Tibial artery (tissue), 4 donors: ENCODE measurements around the gene CALML4.

ENCODE experiments used
- DNase-seq, 2 donors: peaks; one replicate each; pipeline ENCODE4 v3.0.0-alpha.2; 2019
- H3K27ac ChIP-seq, 2 donors: fragments of 200-600 bp; sonication (generic) in 1 of 2; 1 replicate in 1 of 2; 2 replicates in 1 of 2; pipeline ENCODE4 v1.5.1; 2018 to 2019; ENCODE audit warnings: mild to moderate bottlenecking in 1 of 2
- H3K27me3 ChIP-seq, 2 donors: fragments of 200-600 bp; sonication (generic) in 1 of 2; one replicate each; pipeline versions ENCODE4 v1.5.1 to v1.6.0; 2016 to 2019
- H3K36me3 ChIP-seq, 3 donors: fragments of 200-600 bp; sonication (generic) in 2 of 3; one replicate each; pipeline ENCODE4 v1.5.1; 2016 to 2019; ENCODE audit warnings: mild to moderate bottlenecking in 2 of 3
- H3K4me1 ChIP-seq, 4 donors: fragments of 200-600 bp; sonication (generic) in 2 of 4; 1 replicate in 3 of 4; 2 replicates in 1 of 4; pipeline ENCODE4 v1.5.1; 2016 to 2019
- H3K4me3 ChIP-seq, 2 donors: fragments of 200-600 bp; sonication (generic) in 1 of 2; 1 replicate in 1 of 2; 2 replicates in 1 of 2; pipeline ENCODE4 v1.5.1; 2018 to 2019; ENCODE audit warnings: mild to moderate bottlenecking in 2 of 2
- H3K9me3 ChIP-seq, 3 donors: fragments of 200-600 bp; sonication (generic) in 1 of 3; one replicate each; pipeline ENCODE4 v1.5.1; 2016 to 2019
- intact Hi-C: fragments of 100-400 bp; cut with DNase I; formaldehyde crosslinking; loops from one replicate; pipeline ENCODE4 v1.15.0; 2023; ENCODE audit warnings: low total_unique reads
- TF ChIP-seq, protein P1 (sequence below), 2 experiments: fragments of 200-600 bp in 1 of 2; fragments of 450-650 bp in 1 of 2; IDR thresholded peaks; one replicate each; pipeline ENCODE4 v1.5.1; 2017 to 2019; ENCODE audit warnings: antibody characterized with exemption in 2 of 2, mild to moderate bottlenecking in 1 of 2, moderate library complexity in 1 of 2

CALML4 gene, protein sequence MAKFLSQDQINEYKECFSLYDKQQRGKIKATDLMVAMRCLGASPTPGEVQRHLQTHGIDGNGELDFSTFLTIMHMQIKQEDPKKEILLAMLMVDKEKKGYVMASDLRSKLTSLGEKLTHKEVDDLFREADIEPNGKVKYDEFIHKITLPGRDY

GRCh38 chr15:68204776-68205557, at the start of gene CALML4:
CALML4 (minus strand) TSS chr15:68205332; CDS start chr15:68205247, 85 bp downstream.
- peak within 1 kb of the TSS; percentile 1 to 3 for H3K4me3 ChIP-seq
- H3K4me1 ChIP-seq = peaks cover 0 to 29% (median 11%) of the 10 kb centered on the region in 4 donors
- peak in 1 of 2 donors; percentile 66 for DNase-seq
- H3K9me3 ChIP-seq = no peaks in the 10 kb centered on the region
- H3K27ac ChIP-seq = no peak within 1 kb of the TSS
- H3K27me3 ChIP-seq = peaks cover 0 to 5% of the 10 kb centered on the region in 2 donors
- intact Hi-C loops = loop anchor here (5.0 kb wide), 1 partner anchor 343 kb away; no protein-coding TSS in a partner anchor
- no peaks in the 10 kb centered on the region for H3K36me3 ChIP-seq
- TF ChIP-seq, protein P1, sequence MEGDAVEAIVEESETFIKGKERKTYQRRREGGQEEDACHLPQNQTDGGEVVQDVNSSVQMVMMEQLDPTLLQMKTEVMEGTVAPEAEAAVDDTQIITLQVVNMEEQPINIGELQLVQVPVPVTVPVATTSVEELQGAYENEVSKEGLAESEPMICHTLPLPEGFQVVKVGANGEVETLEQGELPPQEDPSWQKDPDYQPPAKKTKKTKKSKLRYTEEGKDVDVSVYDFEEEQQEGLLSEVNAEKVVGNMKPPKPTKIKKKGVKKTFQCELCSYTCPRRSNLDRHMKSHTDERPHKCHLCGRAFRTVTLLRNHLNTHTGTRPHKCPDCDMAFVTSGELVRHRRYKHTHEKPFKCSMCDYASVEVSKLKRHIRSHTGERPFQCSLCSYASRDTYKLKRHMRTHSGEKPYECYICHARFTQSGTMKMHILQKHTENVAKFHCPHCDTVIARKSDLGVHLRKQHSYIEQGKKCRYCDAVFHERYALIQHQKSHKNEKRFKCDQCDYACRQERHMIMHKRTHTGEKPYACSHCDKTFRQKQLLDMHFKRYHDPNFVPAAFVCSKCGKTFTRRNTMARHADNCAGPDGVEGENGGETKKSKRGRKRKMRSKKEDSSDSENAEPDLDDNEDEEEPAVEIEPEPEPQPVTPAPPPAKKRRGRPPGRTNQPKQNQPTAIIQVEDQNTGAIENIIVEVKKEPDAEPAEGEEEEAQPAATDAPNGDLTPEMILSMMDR (IDR thresholded peaks at IDR 0.05) = no peak

GRCh38 chr15:68252925-68253534, 47.9 kb upstream of the CALML4 start:
- peak in 1 of 2 donors; percentile 44 for DNase-seq
- no peak overlapping the region for H3K27ac ChIP-seq
- peaks cover 0 to 16% (median 12%) of the 10 kb centered on the region in 4 donors for H3K4me1 ChIP-seq
- no peak overlapping the region for H3K4me3 ChIP-seq
- intact Hi-C loops = loop anchor here (2.0 to 5.0 kb wide), 3 partner anchors 54 to 422 kb away; no protein-coding TSS in a partner anchor
- H3K27me3 ChIP-seq = no peaks in the 10 kb centered on the region
- H3K9me3 ChIP-seq = no peaks in the 10 kb centered on the region
- no peaks in the 10 kb centered on the region for H3K36me3 ChIP-seq
- TF ChIP-seq, protein P1 (IDR thresholded peaks at IDR 0.05) = peak; percentile 91 to 93

GRCh38 chr15:68249058-68249713, 44.1 kb upstream of the CALML4 start:
- Histone ChIP-seq H3K27me3 (no peaks in the 10 kb centered on the region), H3K36me3 (no peaks in the 10 kb centered on the region), H3K27ac (no peak overlapping the region), H3K9me3 (peaks cover 0 to 6% (median under 1%) of the 10 kb centered on the region in 3 donors), H3K4me1 (peaks cover 0 to 4% (median 0%) of the 10 kb centered on the region in 4 donors), H3K4me3 (no peak overlapping the region)
- TF ChIP-seq, protein P1 (IDR thresholded peaks at IDR 0.05) = no peak
- no peak for DNase-seq
- intact Hi-C loops = no loop called here

- Histone ChIP-seq H3K4me1 (no peaks in the 10 kb centered on the region), H3K9me3 (peaks cover 0 to 14% (median 3%) of the 10 kb centered on the region in 3 donors), H3K27me3 (no peaks in the 10 kb centered on the region), H3K4me3 (no peak overlapping the region), H3K27ac (no peak overlapping the region), H3K36me3 (no peaks in the 10 kb centered on the region)
- DNase-seq = no peak
- intact Hi-C loops = no loop called here
- TF ChIP-seq, protein P1 (IDR thresholded peaks at IDR 0.05) = no peak
Measured at GRCh38 chr15:68244235-68244634, 39.1 kb upstream of the CALML4 start.
